Smooth muscle cell (in vitro differentiated cells): ENCODE results near the gene TRAK1. TPM values are rescaled to one million over a fixed set of nuclear protein-coding genes. Genes with fewer than 3 reads are reported as not detected.

Experiments
- DNase-seq: peaks from one replicate; lab custom pipeline; 2025; ENCODE audit not compliant: unreplicated experiment; lab: John Stamatoyannopoulos, UW
- H2AFZ ChIP-seq: fragments of 200-600 bp; sonication (generic); 2 replicates; pipeline ENCODE4 v1.6.0; 2016; ENCODE audit warnings: antibody characterized with exemption, low read depth, mild to moderate bottlenecking
- H3F3A ChIP-seq: fragments of 200-600 bp; sonication (generic); 2 replicates; pipeline ENCODE4 v1.6.0; 2017; ENCODE audit warnings: antibody characterized with exemption, low read depth
- H3K27ac ChIP-seq: fragments of 200-600 bp; sonication (generic); 2 replicates; pipeline ENCODE4 v1.5.1; 2016; ENCODE audit warnings: low read depth, mild to moderate bottlenecking
- H3K27me3 ChIP-seq: fragments of 200-600 bp; sonication (generic); 2 replicates; pipeline ENCODE4 v1.6.1; 2016; ENCODE audit warnings: low read depth, mild to moderate bottlenecking
- H3K36me3 ChIP-seq: fragments of 200-600 bp; sonication (generic); 2 replicates; pipeline ENCODE4 v1.5.1; 2016; ENCODE audit warnings: low read depth
- H3K4me1 ChIP-seq: fragments of 200-600 bp; sonication (generic); 2 replicates; pipeline ENCODE4 v1.5.1; 2016; ENCODE audit warnings: low read depth
- H3K4me2 ChIP-seq: fragments of 200-600 bp; sonication (generic); 2 replicates; pipeline ENCODE4 v1.6.0; 2016; ENCODE audit warnings: mild to moderate bottlenecking
- H3K4me3 ChIP-seq: fragments of 200-600 bp; sonication (generic); 2 replicates; pipeline ENCODE4 v1.5.1; 2016; ENCODE audit warnings: mild to moderate bottlenecking
- H3K79me2 ChIP-seq: fragments of 200-600 bp; sonication (generic); 2 replicates; pipeline ENCODE4 v1.6.0; 2016; ENCODE audit warnings: low read depth, mild to moderate bottlenecking
- H3K9ac ChIP-seq: fragments of 200-600 bp; sonication (generic); 2 replicates; pipeline ENCODE4 v1.6.0; 2016; ENCODE audit warnings: low read depth
- H3K9me3 ChIP-seq: fragments of 200-600 bp; sonication (generic); replicated peaks from 2 replicates; pipeline ENCODE4 v1.5.1; 2016; ENCODE audit warnings: low read depth
- H4K20me1 ChIP-seq: fragments of 200-600 bp; sonication (generic); 2 replicates; pipeline ENCODE4 v1.6.0; 2016; ENCODE audit warnings: low read depth
- WGBS: methylation state at CpG from one replicate; pipeline ENCODE4 v1.1.7; 2016; ENCODE audit warnings: low lambda C conversion rate; 5-methylcytosine and 5-hydroxymethylcytosine counted together
- polyA plus RNA-seq: library from polyadenylated mRNA; unstranded; fragments of >200 nt; fragmentation: Nextera tagmentation; extraction: Ambion mirVana; gene quantifications from 2 replicates; pipeline ENCODE4 v1.2.1, GENCODE V29; 2016
- total RNA-seq: library from RNA; depleted of rRNA; stranded (reverse); fragments of >200 nt; gene quantifications from 2 replicates; pipeline ENCODE4 v1.2.3, GENCODE V29; 2014
- TF ChIP-seq, protein P1 (sequence below): fragments of 200-600 bp; sonication (generic); IDR thresholded peaks from 2 replicates; pipeline ENCODE4 v1.5.1; 2017; ENCODE audit warnings: borderline replicate concordance, mild to moderate bottlenecking, antibody characterized with exemption; ENCODE audit not compliant: insufficient read depth, poor library complexity, severe bottlenecking

Gene TRAK1
- total and polyA plus RNA-seq, 2 experiments from 2014 or later: 8.7 to 16.3 TPM

DNA sequence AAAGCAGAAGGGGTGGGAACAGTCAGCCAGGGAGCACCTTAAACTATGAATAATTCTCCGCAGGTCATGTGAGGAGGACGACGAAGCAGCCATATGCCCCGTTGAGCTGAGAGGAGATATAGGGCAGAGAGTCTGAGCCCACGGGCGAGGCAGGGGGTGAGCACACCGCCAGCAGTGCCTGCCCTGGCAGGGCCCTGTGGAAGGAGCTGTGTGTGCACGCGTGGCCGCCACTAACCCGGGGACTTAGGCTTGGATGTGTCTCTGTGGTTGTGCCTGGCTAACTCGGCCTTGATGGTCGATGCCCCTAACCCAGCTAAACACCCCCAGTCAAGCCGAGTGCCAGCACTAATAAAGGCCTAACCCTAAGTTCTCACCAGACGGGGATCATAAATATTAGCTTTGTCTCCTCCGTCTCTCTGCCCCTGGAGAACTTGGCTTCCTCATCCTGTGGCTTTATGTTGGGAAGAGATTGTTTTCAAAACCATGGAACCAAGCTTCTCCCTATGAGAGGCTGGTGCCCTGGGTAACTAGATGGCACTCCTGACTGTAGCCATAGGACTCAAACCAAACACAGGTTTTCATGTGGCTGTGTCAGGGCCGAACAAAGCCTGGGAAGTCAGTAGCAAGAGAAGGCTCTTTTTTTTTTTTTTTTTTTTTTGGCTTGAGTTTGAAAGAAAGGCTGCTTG is 129.4 kb downstream of the TRAK1 start:
- H3K36me3 ChIP-seq: no peaks in the 10 kb centered on the region
- TF ChIP-seq, protein P1, sequence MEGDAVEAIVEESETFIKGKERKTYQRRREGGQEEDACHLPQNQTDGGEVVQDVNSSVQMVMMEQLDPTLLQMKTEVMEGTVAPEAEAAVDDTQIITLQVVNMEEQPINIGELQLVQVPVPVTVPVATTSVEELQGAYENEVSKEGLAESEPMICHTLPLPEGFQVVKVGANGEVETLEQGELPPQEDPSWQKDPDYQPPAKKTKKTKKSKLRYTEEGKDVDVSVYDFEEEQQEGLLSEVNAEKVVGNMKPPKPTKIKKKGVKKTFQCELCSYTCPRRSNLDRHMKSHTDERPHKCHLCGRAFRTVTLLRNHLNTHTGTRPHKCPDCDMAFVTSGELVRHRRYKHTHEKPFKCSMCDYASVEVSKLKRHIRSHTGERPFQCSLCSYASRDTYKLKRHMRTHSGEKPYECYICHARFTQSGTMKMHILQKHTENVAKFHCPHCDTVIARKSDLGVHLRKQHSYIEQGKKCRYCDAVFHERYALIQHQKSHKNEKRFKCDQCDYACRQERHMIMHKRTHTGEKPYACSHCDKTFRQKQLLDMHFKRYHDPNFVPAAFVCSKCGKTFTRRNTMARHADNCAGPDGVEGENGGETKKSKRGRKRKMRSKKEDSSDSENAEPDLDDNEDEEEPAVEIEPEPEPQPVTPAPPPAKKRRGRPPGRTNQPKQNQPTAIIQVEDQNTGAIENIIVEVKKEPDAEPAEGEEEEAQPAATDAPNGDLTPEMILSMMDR: no peak
- H3K4me3 ChIP-seq: no peak overlapping the region
- WGBS: 94% methylated on average over 17 of the region's 17 CpGs
- peaks cover 4% of the 10 kb centered on the region for H3F3A ChIP-seq
- H3K9me3 ChIP-seq: no peaks in the 10 kb centered on the region
- no peak overlapping the region for H3K4me2 ChIP-seq
- H3K4me1 ChIP-seq: no peaks in the 10 kb centered on the region
- no peak overlapping the region for H3K27ac ChIP-seq
- DNase-seq: no peak
- no peak overlapping the region for H2AFZ ChIP-seq
- H4K20me1 ChIP-seq: no peaks in the 10 kb centered on the region
- H3K79me2 ChIP-seq: no peaks in the 10 kb centered on the region
- H3K27me3 ChIP-seq: no peaks in the 10 kb centered on the region
- no peak overlapping the region for H3K9ac ChIP-seq

DNA sequence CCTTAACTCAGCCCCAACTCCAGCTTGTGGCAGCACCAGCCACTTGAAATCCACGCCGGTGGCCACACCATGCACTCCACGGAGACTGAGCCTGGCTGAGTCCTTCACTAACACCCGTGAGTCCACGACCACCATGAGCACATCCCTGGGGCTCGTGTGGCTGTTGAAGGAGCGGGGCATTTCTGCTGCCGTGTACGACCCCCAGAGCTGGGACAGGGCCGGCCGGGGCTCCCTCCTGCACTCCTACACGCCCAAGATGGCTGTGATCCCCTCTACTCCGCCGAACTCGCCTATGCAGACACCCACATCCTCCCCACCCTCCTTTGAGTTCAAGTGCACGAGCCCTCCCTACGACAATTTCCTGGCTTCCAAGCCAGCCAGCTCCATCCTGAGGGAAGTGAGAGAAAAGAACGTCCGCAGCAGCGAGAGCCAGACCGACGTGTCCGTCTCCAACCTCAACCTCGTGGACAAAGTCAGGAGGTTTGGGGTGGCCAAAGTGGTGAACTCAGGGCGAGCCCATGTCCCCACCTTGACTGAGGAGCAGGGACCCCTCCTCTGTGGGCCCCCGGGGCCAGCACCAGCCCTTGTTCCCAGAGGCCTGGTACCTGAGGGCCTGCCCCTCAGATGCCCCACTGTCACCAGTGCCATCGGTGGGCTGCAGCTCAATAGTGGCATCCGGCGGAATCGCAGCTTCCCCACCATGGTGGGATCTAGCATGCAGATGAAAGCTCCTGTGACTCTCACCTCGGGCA is 132.0 kb downstream of the TRAK1 start:
- no peak overlapping the region for H3K27ac ChIP-seq
- DNase-seq: no peak
- no peaks in the 10 kb centered on the region for H4K20me1 ChIP-seq
- no peak overlapping the region for H3K4me3 ChIP-seq
- no peaks in the 10 kb centered on the region for H3K36me3 ChIP-seq
- H3K9me3 ChIP-seq: no peaks in the 10 kb centered on the region
- TF ChIP-seq, protein P1: no peak
- 97% methylated on average over 31 of the region's 31 CpGs for WGBS
- no peaks in the 10 kb centered on the region for H3K27me3 ChIP-seq
- H3K9ac ChIP-seq: no peak overlapping the region
- no peaks in the 10 kb centered on the region for H3K4me1 ChIP-seq
- H2AFZ ChIP-seq: no peak overlapping the region
- no peaks in the 10 kb centered on the region for H3K79me2 ChIP-seq
- no peaks in the 10 kb centered on the region for H3F3A ChIP-seq
- H3K4me2 ChIP-seq: no peak overlapping the region

DNA sequence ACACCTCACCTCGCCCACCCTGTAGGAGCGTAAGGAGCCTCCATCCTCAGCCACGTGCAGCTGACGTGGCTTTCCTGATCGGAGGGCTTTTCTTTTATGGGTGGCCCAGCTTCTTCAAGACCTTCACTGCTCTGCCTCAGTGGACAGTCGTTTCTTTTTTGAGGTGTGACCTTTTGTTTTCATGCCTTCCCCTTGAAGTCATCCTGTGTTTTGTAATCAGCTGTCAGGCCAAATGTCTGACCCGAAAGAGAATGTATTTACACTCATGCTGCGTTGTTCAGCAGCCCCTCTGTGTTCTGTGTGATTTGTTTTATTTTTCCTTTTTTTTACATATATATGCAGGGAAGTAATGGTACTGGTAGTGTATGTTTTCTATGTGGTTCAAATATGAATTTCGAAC is 133.0 kb downstream of the TRAK1 start:
- H3K27ac ChIP-seq: no peak overlapping the region
- no peak overlapping the region for H3K9ac ChIP-seq
- H3K4me3 ChIP-seq: no peak overlapping the region
- H3K9me3 ChIP-seq: no peaks in the 10 kb centered on the region
- H3K36me3 ChIP-seq: no peaks in the 10 kb centered on the region
- no peaks in the 10 kb centered on the region for H4K20me1 ChIP-seq
- DNase-seq: no peak
- no peaks in the 10 kb centered on the region for H3F3A ChIP-seq
- no peaks in the 10 kb centered on the region for H3K4me1 ChIP-seq
- H2AFZ ChIP-seq: no peak overlapping the region
- 90% methylated on average over 9 of the region's 9 CpGs for WGBS
- H3K79me2 ChIP-seq: no peaks in the 10 kb centered on the region
- no peaks in the 10 kb centered on the region for H3K27me3 ChIP-seq
- no peak overlapping the region for H3K4me2 ChIP-seq
- TF ChIP-seq, protein P1: no peak
